IPS-NIHi11 (cell line): ENCODE results near the gene MAP7.
A peak's percentile ranks its signal among the peaks of the same experiment; 100 is the strongest.

Source experiments
- DNase-seq: peaks from one replicate; pipeline ENCODE4 v3.0.0; 2012; ENCODE audit warnings: mixed read lengths, low spot score

The MAP7 gene

DNA sequence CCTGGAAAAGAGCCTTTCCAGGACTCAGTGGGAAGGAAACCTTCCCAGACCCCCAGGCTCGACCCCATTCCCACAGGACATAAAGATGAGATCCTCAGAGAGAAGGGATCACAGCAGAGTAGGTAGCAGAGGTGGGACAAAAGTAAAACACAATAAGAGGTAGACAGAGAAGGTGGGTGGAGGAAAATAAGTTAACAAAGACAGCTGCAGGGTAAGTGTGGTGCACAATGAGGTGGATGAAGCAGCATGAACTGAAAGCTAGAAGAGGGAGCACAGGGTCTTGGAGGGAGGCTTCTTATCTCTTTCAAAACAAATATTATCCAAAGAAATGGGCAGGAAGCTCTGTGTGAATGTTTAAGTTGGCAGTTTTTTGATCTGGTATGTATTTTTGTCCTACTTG is 14.0 kb upstream of the MAP7 start:
- DNase-seq: no peak

DNA sequence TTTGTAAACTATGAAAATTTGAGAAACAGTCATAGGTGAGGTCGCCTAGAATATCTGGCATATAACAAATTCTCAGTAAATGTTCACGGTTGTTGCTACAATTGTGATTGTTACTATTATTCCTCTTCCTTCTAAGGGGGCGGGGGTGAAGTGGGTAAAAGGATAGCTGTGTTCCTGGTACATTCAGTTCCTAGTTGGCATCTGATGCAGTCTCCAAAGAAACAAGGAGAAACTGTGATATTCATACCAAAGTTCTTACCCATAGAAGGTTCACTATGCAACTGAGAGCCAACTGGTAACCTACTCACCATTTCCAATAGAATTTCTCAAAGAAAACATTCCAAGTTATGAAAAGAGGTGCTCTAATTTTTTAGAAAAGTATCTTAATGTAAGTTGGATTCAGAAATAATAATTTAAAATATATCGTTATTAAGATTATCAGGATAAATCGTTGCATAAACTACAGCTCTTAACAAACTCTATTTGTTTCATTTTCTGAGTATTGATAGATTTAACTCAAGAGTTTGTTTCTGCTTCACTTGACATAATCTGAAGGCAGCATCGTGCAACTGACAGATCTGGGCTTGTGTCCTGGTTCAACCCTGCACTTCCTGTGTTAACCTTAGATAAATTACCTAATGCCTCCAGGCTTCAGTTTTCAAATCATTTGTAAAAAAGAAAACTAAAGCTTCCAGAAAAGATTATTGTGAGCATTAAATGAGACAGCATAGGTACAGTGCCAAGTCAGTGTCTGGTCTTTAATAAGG is 13.3 kb upstream of the MAP7 start:
- no peak for DNase-seq

DNA sequence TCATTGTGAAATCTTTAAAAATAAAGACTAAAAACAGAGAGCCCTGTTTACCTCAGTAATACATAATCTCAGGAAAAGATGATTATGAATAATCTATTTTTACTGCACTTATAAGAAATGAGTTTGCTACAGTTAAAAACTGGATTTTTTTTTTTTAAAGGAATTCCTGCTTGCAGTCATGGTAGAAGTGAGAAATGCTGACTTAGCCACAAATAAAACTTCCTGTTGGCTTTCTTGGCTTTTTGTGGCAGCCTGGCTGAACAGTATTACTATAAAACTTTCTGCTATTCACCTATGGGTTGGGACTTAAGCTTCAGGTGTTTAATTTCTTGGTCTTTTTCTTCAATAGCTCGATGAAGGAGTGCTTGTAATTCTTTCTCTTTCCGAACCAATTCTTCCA is 12.0 kb upstream of the MAP7 start:
- DNase-seq: no peak

DNA sequence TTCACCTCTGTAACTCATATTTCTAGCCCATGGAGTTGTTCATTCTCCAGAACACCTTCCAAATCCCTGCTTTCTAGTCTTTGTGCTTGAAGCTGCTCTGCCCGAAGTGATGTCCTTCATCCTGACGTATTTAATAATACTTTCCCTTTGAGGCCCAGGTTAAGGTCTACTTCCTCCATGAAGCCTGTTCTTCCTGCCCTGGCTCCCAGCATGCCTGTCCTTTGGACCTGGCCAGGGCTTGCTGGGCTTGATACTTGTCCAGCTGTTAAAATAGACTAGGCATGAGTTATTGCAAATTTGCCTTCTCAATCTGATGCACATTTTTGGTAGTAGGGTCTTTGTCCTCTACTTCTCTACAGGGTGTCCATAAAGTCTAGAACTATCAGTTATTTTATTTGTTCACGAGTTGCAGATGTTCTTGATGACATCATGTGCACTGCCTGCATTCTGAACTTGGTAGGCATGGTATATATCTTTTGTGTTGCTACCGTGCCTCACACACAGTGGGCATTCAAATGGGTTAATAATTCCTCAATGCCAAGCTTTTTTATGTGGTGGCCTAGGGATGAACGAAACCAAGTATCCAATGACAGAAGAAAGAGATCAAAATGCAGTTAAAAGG is 3.1 kb upstream of the MAP7 start:
- no peak for DNase-seq

DNA sequence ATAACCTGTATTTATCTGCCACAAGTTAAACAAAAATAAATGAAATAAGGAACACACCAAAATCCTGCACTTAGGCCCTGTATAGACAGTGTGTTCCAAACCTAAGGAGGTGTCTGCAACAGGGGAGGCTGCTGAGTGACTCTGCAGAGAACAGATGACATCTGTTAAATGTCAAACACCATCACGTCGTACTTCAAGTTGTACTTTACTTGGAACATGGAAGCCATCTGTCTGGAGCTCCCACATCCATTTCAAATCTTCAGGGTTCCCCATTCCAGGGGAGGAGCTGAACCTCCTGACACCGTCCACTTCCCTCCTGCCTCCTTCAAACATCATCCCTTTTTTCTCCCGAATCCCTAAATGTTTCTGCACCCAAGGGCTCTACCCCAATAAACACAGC is 1.8 kb upstream of the MAP7 start:
- DNase-seq: no peak

DNA sequence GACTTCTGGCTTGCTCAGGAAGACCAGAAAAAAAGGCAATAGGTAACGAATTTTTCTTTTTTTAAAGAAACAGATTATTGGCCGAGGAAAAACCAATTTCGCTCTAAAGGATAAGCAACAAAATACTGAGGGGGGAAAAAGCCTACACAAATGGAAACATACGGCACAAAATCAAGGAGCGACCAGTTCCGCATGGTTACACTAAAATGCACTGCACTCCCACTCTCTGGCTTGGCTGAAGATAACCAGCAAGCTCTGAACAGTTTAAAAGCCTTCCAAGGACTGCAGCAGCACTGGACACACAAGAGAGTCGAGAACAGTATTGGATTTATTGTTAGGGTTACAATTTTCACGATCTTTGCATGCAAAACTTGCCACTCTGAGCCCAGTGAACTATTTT is 881 bp upstream of the MAP7 start:
- DNase-seq: no peak

DNA sequence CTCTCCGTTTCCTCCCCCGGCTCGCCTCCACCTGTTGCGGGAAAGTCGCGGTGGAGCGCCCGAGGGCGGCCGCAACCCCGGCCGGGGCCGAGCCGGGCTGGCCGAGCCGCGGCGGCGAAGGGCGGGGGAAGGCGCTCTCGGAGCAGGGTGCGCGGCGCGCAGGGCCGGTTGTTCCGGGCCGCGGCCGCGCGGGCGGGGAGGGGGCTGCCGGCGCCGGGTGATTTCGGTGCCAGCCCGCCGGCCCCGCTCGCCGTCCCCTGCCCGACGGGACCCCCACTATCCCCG is 235 bp downstream of the MAP7 start:
- DNase-seq: peak; percentile 83

DNA sequence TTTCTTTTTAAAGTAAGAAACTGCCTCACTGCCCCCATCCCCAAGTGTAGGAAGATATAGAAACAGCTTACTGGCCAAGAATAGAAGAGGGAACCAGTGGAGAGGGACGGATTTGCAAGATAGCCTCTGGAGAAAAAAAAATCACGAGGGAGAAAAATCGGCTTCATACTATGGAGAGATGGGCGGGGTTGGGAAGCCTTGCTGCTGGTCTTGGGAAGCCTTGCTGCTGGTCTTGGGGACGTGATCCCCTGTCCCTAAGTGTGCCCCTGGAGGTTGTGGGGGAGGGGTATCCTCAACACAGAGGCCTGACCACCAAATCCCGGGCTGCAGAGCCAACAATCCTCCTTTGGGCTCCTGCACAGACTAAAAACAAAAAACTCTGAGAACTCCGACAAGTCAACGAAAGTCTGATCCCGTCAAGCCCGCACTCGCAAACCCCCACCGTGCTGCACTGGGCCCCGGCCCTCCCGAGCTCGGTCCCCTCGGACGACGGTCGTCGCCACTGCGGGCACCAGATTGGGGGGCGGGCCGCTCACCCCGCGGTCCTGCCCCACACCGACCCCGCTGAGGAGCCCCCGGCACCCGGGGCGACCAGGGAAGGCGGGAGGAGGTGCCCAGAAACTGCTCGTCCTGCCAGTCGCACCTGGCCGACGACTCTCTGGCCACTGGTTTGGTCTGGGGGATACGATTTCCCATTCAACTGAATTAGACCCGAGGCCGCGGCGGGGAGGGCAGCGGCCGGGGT is 750 bp downstream of the MAP7 start:
- DNase-seq: peak; percentile 27

DNA sequence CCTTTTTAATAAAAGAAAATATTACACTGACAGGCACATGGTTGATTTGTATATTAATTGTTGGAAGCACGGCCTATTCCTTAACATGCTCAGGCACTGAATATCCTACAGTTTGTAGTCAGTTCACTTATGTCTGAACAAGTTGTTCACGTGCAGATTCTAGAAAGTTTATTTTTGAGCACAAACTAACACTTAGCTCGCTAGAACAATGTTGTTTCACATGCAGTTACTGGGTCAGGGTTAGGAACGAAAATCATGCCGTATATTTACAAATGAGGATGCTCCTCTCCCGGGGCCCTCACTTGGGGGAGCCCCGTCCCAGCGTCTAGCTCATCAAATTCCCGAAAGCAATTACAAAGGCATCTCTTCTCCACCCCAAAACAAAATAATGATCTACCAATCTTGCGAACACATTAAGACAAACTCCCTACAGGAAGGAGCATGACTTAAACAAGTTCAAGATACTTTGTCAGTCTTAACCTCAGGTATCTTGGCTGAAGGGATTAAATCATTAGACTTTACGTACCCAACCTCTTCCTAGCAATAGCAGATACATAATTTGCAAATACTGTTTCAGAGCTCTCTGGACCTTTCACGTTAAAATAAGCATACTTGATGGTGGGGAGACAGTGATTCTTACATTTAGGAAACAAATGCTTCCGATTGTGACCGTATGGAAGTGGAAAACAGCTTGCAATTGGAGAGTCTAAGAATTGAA is 1.5 kb downstream of the MAP7 start:
- no peak for DNase-seq

DNA sequence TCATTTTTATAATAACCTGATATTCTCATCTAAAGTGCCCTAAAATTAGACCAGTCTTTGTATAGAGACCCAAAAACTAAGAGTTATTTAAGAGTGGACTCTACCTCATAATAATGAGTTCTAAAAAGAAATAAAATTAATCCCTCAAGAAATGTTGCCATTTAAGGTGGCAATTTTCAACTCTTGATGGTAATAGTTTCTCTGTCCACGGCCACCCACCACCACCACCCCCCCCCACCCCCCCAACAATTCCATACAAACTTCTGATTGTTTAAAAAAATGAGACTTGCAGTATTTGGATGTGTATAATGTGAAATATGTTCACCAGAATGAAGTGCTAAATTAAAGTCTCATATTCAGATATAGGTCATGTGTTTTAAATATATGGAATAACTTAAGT is 2.4 kb downstream of the MAP7 start:
- no peak for DNase-seq

DNA sequence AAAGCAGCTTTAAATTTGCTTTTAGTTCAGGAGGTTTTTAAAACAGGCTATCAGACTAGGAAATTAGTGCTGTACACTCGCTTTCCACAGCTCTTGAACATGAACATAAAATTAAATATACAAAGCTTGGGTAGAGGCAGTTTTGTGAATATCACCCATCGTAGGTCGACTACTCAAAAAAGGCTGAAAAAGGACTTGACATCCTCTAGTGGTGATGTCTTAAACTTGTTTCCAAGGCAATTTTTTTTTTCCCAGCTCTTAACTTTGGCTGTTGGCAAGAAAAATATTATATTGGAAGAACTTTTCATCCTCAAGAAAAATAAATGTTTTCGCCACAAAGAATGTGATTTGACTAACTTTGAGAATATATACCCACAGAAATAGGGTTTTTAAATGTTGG is 2.9 kb downstream of the MAP7 start:
- no peak for DNase-seq

DNA sequence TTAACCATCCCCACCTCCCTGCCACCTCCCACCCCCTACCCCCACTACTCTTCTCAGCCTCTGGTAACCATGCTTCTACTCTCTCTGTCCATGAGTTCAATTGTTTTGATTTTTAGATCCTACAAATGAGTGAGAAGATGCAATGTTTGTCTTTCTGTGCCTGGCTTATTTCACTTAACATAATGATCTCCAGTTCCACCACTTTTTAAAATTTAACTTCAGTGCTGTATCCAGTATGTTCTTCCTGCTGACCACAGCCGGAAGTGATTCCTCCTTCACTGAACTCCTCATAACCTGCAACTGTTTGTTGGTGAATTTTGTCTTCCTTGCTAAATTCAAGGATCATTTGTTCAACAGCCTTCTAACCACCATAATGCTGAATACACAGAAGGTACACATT is 3.9 kb downstream of the MAP7 start:
- no peak for DNase-seq

DNA sequence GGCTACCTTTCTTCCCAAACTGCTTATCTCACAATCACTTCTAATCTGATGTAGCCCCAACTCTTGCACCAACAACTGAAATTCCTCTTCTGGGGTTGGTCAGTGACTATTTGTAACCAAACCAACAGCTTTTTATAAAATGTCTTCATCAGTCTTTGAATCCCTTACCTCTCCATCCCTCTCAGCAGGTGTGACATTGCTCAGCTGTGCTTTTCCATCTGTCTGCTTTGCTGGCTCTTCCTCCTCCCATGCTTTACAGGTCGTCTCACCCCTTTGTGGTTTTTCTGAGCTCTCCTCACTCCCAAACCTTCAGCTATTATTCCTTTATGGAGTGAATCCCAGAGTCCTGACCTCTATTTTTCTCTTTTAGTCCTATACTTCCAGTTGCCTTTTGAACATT is 5.9 kb downstream of the MAP7 start:
- no peak for DNase-seq

DNA sequence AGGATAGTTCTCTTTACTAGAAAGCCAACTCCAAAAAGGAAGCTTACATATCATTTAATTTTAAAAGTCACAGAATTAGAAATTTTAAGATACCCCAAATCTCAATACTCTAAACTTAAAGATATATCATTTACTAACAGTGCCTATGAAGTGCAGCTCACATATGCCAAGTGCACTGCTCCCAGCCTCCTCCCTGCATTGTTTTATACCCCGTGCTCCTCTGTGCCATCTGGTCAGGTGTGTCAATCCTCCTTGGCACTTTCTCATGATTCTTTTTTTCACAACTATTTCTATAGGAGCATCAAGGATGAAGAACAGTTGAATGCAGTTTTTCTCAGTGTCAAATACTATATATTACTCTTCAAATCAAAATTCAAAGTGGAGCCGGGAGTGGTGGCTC is 8.8 kb downstream of the MAP7 start:
- no peak for DNase-seq

DNA sequence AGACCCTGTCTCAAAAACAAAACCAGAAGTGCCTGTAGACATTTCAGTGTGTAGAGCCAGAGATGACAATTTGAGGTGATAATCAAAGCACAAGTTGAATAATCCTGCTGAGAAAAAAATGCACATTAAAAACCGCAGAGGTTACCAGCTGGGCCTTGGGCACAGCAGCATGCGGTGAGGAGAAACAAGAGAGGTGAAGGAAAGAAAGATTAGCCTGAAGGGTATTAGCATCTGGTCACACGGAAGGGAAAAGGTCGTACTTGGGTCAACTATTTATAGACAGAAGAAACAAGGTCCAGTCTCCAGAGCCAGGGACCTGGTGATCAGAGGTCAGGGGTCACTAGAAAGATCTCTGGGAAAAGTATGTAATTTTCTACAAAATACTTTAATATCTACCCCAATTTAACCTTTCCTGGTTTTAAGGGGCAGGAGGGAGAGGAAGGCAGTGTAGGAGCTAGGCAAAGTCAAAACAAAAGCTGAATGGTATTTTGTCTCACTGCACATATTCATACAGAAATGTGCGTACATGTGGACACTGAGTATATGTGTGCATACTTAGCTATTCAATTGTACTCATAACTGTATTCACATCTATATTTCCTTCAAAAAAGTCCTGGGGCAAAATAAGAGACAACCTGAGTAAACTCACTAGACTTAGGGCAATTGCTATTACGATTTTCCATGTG is 10.1 kb downstream of the MAP7 start:
- DNase-seq: no peak

DNA sequence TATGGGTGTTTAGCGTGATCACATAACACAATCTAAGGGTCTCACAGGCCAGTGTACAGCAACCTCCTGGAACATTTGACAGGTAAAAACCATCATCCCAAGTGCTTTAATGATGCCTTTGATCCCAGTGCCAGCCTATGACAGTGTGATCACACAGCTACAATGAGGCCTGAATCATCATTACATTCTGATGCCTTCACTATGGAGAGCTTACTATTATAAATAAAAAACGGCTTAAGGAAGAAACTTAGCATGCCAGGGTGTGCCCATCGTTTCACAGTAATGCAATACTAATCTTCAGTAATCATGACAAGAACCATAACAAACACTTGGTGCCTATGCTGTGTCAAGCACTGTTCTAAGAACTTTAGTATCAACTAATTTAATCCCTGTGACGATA is 11.4 kb downstream of the MAP7 start:
- no peak for DNase-seq

DNA sequence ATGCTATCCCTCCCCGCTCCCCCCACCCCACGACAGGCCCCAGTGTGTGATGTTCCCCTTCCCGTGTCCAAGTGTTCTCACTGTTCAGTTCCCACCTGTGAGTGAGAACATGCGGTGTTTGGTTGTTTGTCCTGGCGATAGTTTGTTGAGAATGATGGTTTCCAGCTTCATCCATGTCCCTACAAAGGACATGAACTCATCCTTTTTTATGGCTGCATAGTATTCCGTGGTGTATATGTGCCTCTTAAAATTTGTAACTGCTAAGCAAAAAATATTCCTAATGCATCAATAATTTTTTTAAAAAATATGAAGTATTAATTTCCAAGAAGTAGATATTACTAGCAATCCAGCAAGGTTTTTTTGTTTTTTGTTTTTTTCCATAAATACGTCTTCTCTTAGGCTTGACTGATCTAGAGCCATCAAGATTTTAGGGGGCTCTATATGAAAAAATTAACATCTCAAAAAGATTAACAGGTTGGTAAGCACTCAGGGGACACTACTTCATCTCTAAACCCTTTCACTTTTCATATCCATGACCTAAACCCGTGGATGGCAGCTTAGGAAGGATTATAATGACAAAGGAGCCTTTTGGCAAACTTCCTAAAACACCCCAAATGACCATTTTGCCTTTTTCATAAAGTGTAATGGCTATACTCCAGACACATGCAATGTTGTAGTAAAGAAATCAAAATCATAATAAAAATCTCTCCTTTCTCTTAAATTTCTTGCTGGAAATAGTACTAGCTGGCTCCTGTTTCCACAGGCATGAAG is 14.2 kb downstream of the MAP7 start:
- no peak for DNase-seq

DNA sequence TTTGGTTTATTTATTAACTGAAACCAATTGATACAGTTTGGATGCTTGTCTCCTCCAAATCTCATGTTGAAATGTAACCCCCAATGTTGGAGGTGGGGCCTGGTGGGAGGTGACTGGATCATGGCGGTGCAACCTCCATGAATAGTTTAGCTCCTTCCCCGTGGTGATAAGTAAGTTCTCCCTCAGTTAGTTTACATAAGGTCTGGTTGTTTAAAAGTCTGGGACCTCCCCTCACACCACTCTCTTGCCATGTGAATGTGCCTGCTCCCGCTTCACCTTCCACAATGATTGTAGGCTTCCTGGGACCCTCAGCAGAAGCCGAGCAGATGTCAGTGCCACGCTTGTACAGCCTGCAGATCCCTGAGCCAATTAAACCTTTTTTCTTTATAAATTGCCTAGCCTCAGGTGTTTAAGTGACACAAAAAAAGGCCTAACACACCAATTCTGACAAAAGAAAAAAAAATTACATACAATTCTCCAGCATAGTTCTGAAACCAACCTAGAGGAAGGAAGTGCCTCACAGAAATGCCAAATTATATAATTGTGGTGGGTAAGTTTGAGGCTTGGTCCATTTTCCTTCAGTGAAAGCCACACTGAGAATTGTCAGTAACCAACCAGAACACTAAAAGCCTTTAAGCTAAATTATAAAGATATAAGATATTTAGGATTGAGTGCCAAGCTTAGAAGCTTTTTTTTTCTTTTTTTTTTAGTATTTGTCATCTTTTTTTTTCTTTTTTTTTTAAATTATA is 15.0 kb downstream of the MAP7 start:
- no peak for DNase-seq

DNA sequence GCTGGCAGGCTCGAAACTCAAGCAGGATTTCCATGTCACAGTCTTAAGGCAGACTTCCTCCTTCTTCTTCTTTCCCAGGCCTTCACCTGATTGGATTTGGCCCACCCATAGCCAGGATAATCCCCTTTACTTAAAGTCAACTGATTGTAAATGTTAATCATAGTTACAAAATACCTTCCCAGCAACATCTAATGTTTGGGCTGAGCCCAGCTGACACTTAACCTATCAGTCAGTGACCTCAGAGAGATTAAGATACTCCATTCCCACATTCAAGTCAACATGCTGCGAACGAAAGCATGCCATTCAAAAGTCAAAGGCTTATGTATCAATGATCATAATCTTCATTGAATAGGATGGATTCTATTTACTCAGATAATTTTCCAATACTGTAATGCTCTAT is 16.0 kb downstream of the MAP7 start:
- DNase-seq: no peak

DNA sequence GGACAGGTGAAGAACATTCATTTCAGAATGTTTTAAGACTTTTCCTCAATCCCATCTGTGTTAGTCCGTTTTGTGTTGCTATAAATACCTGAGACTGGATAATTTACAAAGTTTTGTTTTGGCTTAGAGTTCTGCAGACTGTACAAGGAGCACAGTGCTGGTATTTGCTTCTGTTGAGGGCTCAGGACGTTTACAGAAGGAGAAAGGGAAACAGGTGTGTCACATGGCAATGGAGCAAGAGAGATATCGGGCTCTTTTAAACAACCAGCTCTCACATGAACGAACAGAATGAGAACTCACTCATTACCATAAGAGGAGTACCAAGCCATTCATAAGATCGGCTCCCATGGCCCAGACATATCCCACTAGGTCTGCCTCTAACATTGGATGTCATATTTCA is 16.7 kb downstream of the MAP7 start:
- no peak for DNase-seq

DNA sequence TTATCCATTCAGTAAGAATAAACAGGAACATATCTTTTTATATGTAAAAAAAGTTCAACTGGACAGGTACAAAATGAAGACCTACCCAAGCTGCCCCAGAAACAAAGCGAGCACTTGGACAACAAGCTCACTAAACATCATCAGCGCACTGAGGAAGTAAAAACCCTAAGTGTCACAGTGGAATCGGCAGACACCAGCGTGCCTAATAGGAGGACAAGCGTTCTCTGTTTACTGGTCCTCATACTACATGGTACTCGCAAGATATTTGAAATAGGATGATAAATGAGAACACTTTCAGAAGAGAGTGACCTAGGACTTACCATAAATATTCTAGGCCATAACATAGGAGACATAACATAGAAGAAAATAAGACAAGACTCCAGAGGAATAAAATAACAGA is 18.2 kb downstream of the MAP7 start:
- DNase-seq: no peak
